DND-41 (cell line): Measurements from ENCODE around the gene CCDC107.

ENCODE experiments used
- CTCF ChIP-seq: IDR thresholded peaks from 2 replicates; pipeline ENCODE4 v1.5.1; 2012; ENCODE audit warnings: borderline replicate concordance, low read length, moderate library complexity, mild to moderate bottlenecking; ENCODE audit not compliant: poor library complexity, severe bottlenecking; ENCODE audit errors: extremely low read depth
- EZH2 ChIP-seq: IDR thresholded peaks from 3 replicates; pipeline ENCODE4 v1.6.1; 2012; ENCODE audit warnings: borderline replicate concordance, low read depth, mild to moderate bottlenecking, moderate library complexity, low read length, inconsistent platforms; ENCODE audit not compliant: severe bottlenecking

- TF ChIP-seq CTCF, result no peak
- TF ChIP-seq EZH2, result no peak
Observed at GRCh38 chr9:35656831-35657545, 1.1 kb upstream of the CCDC107 start.
